ENCODE measurements around the gene LRRC10B.

The LRRC10B gene

DNA sequence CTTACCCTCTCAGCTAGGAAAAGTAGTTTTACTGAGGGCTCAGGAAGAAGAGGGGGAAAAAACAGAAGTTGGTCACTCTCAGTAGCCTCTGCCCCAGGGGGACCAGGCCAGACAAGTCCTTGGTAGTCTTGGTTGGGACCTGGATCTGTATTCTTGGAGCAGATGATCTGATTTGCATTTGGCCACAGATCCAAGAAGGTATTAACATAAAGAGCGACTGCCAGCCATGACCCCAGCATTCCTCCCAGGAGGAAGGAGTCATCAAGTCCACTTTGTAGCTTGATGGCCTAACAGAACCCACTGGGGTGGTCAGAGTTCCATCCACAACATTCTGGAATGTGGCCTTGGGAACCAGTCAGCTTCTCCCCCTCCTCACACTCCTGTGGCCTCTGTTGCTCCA is 6.0 kb upstream of the LRRC10B start:
- TF ChIP-seq, protein P1, sequence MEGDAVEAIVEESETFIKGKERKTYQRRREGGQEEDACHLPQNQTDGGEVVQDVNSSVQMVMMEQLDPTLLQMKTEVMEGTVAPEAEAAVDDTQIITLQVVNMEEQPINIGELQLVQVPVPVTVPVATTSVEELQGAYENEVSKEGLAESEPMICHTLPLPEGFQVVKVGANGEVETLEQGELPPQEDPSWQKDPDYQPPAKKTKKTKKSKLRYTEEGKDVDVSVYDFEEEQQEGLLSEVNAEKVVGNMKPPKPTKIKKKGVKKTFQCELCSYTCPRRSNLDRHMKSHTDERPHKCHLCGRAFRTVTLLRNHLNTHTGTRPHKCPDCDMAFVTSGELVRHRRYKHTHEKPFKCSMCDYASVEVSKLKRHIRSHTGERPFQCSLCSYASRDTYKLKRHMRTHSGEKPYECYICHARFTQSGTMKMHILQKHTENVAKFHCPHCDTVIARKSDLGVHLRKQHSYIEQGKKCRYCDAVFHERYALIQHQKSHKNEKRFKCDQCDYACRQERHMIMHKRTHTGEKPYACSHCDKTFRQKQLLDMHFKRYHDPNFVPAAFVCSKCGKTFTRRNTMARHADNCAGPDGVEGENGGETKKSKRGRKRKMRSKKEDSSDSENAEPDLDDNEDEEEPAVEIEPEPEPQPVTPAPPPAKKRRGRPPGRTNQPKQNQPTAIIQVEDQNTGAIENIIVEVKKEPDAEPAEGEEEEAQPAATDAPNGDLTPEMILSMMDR (IDR thresholded peaks at IDR 0.05; ENCODE audit: low read length, missing control alignments) = no peak
- DNase-seq (ENCODE audit: low read depth) = no peak
- no peak overlapping the region for H3K4me3 ChIP-seq (replicated peaks; ENCODE audit: low read depth, low read length)

DNA sequence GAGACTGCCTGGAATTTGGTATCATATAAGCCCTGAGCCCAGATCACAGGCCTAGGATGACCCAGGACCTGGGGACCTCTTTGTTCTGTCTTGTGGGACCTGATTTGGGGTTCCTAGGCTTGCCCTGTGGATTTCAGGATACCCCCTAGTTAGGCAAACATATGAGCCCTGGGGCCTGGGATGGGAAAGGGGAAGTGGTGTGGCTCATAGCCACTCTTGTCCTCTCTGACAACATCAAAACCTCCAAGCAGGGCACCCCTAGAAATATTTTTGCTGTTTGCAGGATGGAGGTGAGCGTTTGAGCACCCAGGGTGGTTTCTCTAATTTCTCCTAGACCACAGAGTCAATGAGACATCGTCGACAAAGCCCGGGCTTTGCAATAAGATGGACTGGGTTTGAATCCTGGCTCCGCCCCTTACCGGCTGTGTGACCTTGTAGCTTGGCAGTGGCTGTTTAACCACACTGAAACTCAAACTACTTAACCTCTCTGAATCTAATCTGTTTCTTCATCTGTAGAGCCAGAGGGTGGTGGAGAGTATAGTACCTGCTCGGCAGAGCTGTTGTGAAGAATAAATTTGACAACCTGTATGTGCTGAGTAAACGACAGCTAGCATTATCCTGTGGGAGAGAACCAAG is 5.3 kb upstream of the LRRC10B start:
- TF ChIP-seq, protein P1 (IDR thresholded peaks at IDR 0.05; ENCODE audit: low read length, missing control alignments) = no peak
- no peak for DNase-seq (ENCODE audit: low read depth)
- H3K4me3 ChIP-seq (replicated peaks; ENCODE audit: low read depth, low read length) = no peak overlapping the region

DNA sequence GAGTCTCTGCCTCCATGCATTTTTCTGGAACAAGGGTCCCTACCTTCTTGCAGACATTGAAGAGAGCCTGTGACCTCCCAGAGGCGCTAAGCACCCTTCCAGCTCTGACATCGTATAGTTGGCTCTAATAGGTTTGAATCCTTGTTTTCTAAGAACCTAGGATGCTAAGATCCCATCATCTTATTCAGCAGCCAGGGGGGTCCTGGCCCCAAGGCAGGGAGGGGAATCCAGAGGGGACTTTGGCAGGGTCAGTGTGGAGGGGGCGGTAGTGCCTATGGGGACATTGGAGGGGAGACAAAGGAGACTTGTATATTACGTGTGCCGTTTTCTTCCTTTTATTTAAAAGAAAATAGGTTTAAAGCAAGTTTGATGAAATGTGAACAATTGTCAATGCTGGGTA is 3.4 kb upstream of the LRRC10B start:
- no peak overlapping the region for H3K4me3 ChIP-seq (replicated peaks; ENCODE audit: low read depth, low read length)
- no peak for DNase-seq (ENCODE audit: low read depth)
- TF ChIP-seq, protein P1 (IDR thresholded peaks at IDR 0.05; ENCODE audit: low read length, missing control alignments) = no peak

DNA sequence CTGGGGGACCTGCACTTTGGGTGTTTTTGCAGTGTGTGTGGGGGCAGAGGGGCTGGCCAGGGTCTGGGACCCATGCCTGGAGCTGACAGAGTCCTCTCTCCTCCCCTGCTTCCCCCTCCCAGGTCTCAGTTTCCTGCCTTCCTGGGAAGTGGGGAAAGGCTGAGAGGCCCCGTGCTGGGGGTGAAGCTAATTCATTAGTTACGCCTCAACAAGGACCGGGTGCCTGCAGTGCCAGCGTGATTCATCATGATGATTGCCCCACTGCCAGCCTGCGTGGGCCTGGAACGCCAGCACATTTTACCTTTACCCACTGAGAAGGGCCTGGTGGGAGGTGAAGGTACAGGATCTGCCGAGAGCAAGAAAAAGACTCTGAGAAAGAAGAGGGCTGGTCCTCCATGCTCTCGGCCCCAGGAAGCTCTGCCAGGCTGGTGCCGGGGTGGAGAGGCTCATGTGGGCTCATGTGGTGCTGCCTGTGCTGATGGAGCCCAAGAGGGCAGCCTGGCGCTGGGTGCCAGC is 2.9 kb upstream of the LRRC10B start:
- no peak overlapping the region for H3K4me3 ChIP-seq (replicated peaks; ENCODE audit: low read depth, low read length)
- no peak for DNase-seq (ENCODE audit: low read depth)
- TF ChIP-seq, protein P1 (IDR thresholded peaks at IDR 0.05; ENCODE audit: low read length, missing control alignments) = no peak

DNA sequence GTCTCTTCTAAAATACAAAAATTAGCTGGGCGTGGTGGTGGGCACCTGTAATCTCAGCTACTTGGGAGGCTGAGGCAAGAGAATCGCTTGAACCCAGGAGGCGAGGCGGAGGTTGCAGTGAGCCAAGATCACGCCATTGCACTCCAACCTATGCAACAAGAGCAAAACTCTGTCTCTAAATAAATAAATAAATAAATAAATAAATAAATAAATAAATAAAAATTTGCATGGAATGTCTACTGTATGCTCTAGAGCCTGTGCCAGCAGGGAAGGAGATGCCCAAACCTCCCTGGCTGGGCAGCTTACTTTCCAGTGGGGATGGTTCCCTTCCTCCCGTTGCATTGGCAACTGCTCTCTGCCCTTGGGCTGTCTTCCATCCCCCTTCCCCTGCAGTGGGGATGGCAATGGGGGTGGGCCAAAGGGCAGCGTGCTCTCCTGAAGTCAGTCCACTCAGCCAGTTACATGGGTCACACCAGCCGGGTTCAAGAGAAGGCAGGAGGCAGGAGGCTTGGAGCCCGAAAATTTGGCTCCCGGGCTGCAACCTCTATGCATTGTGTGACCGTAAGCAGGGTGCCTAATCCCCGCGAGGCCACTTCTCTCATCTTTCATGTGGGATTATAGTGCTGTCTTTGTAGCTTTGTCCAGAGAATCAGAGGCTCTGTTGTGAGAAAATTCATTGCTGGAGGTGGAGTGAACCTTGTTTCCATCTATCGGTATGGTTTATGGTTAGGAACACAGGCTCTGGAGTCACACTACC is 1.4 kb upstream of the LRRC10B start:
- H3K4me3 ChIP-seq (replicated peaks; ENCODE audit: low read depth, low read length) = no peak overlapping the region

DNA sequence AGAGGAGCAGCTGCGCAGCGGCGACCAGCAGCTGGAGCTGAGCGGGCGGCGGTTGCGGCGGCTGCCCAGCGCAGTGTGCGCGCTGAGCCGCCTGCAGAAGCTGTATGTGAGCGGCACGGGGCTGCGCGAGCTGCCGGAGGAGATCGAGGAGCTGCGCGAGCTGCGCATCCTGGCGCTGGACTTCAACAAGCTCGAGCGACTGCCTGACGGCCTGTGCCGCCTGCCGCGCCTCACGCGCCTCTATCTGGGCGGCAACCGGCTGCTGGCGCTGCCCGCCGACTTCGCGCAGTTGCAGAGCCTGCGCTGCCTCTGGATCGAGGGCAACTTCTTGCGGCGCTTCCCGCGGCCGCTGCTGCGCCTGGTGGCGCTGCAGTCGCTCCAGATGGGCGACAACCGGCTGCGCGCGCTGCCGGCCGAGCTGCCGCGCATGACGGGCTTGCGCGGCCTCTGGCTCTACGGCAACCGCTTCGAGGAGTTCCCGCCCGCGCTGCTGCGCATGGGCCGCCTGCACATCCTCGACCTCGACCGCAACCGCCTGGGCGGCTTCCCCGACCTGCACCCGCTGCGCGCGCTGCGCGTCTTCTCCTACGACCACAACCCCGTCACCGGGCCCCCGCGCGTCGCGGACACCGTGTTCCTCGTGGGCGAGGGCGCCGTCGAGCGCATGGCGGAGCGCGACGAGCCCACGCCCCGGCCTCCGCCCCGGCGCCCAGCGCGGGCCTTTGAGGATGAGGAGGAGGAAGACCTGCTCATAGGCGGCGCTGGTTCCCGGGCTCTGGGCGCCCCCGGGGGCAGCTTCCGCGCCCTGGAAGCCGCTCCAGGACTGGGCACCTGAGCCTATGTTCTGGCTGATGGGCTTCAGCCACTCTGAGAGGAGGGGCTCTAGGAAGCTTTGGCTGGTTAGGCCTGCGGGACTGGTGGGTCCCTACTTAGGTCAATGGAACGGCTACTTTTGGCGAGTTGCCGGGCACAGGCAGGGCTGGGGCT is 787 bp downstream of the LRRC10B start:
- DNase-seq (ENCODE audit: low read depth) = peak; percentile 65
- TF ChIP-seq, protein P1 (IDR thresholded peaks at IDR 0.05; ENCODE audit: low read length, missing control alignments) = peak; percentile 19
- H3K4me3 ChIP-seq (replicated peaks; ENCODE audit: low read depth, low read length) = no peak overlapping the region

More for the DNA sequence above, 1.4 kb upstream of the LRRC10B start:
- DNase-seq (ENCODE audit: low read depth) = no peak
- TF ChIP-seq, protein P1 (IDR thresholded peaks at IDR 0.05; ENCODE audit: low read length, missing control alignments) = no peak
